Activated CD8-positive, alpha-beta memory T cell treated with anti-CD3 and anti-CD28 coated beads, Interleukin-2, amount 50 U/mL, for 4 hours (primary cell): ENCODE measurements around the gene KDM6B.

Experiments
- DNase-seq: peaks from one replicate; pipeline ENCODE4 v3.0.0-alpha.2; 2020

The KDM6B gene

DNA sequence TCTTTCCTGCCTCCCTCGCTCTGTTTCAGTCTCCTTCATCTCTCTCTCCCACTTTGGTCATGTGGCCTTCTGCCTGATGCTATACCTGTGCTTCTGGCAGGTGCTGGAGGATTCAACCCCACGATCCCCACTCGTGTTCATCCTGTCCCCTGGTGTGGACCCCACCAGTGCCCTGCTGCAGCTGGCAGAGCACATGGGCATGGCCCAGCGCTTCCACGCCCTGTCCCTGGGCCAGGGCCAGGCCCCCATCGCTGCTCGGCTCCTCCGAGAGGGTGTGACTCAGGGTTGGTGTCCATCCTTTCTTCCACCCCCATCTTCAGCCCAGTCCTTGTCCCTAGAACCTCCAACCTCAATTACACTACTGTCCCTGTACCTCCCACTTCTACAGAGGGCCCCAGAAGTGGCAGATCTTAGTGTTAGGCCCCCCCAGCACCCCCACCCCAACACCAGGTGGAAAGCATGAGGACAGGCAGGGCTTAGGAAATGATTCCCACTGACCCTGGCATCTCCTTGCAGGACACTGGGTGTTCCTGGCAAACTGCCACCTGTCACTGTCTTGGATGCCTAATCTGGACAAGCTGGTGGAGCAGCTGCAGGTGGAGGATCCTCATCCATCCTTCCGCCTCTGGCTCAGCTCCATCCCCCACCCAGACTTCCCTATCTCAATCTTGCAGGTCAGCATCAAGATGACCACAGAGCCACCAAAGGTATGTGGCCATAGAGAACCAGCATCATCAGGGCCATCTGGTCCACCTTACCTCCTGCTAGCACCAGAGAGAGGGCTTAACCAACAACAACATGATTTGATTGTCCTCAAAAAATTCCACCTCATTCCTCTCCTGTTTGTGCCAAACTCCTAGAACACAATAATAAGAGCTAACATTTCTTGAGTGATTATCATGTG lies 9.7 kb upstream of the KDM6B start:
- no peak for DNase-seq

GRCh38 chr17:7825206-7825990 lies 8.6 kb upstream of the KDM6B start:
- DNase-seq = no peak

DNA sequence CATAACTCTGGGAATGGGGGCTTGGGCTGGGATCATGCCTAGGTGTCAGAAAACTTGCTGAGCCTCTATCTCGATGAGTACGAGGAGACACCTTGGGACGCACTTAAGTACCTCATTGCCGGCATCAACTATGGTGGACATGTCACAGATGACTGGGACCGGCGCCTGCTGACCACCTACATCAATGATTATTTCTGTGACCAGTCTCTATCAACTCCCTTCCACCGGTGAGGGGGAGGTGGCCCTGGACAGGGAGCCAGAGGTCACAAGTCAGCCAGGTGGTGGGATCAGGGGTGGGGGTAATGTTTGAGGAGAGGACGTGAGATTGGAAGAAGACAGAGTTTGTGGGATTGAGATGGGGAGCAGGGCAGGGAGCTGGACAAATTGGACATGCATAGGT lies 3.4 kb upstream of the KDM6B start:
- DNase-seq = no peak

DNA sequence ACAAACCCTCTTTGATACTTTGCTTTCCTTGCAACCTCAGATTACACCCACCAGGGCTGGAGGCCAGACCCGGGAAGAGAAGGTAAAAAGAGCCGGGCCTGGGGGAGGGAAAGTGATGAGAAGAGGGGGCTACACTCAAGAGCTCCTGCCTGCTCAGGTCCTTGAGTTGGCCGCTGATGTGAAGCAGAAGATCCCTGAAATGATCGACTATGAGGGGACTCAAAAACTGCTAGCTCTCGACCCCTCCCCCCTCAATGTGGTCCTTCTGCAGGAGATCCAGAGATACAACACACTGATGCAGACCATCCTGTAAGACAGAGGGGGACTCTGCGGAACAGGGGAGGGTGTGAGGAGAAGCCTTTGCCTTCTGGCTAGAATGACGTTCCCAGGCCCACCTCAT lies 2.8 kb upstream of the KDM6B start:
- no peak for DNase-seq

- no peak for DNase-seq
Observed at GRCh38 chr17:7832431-7832830, 1.6 kb upstream of the KDM6B start.

GRCh38 chr17:7833011-7833794 lies 814 bp upstream of the KDM6B start:
- no peak for DNase-seq

GRCh38 chr17:7834542-7834956 lies 532 bp downstream of the KDM6B start:
- peak; percentile 50 for DNase-seq

DNA sequence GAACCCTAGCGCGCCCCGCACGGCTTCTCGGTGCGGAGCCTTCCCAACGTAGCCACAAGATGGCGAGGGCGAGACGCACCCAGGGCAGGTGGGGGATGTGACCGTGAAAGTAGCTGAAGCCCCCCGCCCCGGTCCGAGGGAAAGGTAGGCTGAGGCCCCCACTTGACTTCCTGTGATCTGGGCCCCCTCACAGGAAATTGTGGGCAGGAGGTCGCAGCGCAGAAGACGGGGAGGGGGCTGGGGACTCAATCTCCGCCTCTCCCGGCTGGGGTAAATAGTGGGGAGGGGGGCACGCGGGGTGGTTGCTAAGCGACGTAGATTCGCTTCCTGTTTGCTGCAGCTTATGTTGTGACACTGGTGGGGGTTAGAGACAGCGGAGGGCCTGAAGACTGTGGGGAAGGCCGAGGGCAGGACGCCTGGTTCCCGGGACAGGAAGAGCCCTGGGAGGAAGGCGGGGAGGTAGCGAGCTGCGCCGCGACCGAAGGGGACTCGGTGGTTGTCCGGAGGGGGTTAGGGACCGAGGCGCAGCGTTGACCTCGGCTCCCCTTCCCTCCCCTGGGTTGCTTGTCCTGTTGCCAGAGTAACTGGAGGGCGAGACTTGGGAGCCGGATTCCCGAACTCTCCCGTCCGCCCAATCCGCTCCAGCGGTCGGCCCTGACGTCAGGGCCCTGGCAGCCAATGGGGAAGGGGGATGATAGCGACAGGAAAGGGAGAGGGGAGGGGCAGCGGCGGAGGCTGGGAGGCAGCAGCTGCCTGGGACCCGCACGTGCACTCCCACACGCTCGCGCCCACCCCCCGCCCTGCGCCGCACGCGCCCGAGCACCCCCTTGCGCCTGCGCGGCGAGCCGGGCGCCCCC lies 1.2 kb downstream of the KDM6B start:
- peak; percentile 89 for DNase-seq

GRCh38 chr17:7835814-7836595 lies 2.0 kb downstream of the KDM6B start:
- peak; percentile 48 for DNase-seq

- peak; percentile 51 for DNase-seq
Observed at GRCh38 chr17:7836596-7837407, 2.8 kb downstream of the KDM6B start.

DNA sequence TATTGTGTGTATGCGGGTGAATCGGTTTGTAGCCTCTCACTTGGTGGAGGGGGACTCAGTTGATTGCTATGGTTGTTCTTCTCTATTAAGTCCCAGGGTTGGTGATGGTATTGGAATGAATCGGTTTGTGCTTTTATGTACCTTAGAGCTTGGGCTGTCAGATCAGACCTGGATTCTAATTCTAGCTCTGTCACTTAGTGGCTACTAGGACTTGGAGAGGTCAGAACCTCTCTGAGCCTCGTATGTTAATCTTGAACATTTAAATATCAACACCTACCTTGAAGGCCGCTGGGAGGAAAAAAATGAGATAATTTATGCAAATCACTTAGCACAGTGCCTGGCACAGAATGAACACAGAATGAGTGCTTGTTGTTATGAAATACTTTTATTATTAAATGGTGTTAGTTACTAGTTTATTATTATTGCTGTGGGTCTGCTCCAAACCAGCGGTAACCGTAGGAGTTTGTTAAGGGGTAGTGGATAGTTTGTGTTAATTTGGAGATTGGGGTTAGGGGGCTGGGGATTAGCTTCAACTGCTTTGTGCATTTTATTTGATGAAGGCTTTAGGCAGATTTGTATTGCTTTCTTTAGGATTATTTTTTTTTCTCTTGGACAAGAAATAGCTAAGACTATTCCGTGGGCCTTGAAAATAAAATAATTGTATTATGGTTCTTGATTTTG lies 3.5 kb downstream of the KDM6B start:
- DNase-seq = no peak

- DNase-seq = peak; percentile 31
Observed at GRCh38 chr17:7838090-7839075, 4.4 kb downstream of the KDM6B start.

- no peak for DNase-seq
Observed at GRCh38 chr17:7839190-7839875, 5.3 kb downstream of the KDM6B start.

- DNase-seq = no peak
Observed at GRCh38 chr17:7839876-7840261, 5.9 kb downstream of the KDM6B start.

- no peak for DNase-seq
Observed at GRCh38 chr17:7840441-7840840, 6.4 kb downstream of the KDM6B start.

- DNase-seq = no peak
Observed at GRCh38 chr17:7840875-7841274, 6.9 kb downstream of the KDM6B start.

GRCh38 chr17:7841396-7841914 lies 7.4 kb downstream of the KDM6B start:
- DNase-seq = peak; percentile 97

DNA sequence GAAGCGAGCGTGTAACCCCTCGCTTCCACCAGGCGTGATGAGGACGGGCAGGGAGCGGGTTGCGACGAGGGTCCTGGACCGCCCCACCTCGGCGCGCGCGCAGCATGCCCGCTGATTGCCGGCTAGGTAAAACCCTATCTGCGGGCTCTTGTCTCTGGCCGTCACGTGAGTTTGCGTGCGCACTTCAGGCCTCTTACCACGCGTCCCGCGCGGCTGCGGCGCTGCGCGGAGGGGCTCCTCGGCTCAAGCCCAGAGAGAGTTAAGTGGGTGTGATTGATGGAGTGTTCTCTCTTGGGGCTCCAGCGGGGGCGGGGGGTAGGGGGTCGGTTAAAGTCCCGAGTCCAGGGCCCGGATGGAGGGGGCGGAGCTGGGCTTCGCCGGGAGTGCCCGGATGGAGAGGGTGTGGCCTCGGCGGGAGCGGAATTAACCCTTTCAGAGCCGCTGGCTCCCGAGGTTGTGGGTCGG lies 7.9 kb downstream of the KDM6B start:
- DNase-seq = peak; percentile 89
